ENCODE measurements around the gene CALCOCO1. TPM values are rescaled to one million over a fixed set of nuclear protein-coding genes. Genes with fewer than 3 reads are reported as not detected.

CALCOCO1 gene
- total and polyA plus RNA-seq, 4 donors = 24.4 to 67.4 (median 43.2) TPM

GRCh38 chr12:53670308-53670707 is 56.9 kb downstream of the CALCOCO1 start:
- no peak overlapping the region for H3K9ac ChIP-seq (ENCODE audit: low read depth in 1 of 2, low read length in 2 of 2)
- 93% methylated on average over 7 of the region's 7 CpGs for WGBS
- H3K4me1 ChIP-seq (ENCODE audit: control insufficient read depth in 4 of 4, insufficient read depth in 4 of 4, low read length in 3 of 4) = peaks cover 0 to 7% (median 5%) of the 10 kb centered on the region in 4 donors

GRCh38 chr12:53667080-53667479 is 60.2 kb downstream of the CALCOCO1 start:
- WGBS = 97% methylated on average over 2 of the region's 2 CpGs
- peaks cover 11 to 52% (median 48%) of the 10 kb centered on the region in 4 donors for H3K36me3 ChIP-seq (ENCODE audit: control insufficient read depth in 4 of 4, insufficient read depth in 3 of 4, low read depth in 1 of 4, low read length in 3 of 4)
- H3K27ac ChIP-seq (ENCODE audit: low read depth in 1 of 2, low read length in 2 of 2) = no peak overlapping the region
- no peak overlapping the region for H3K9ac ChIP-seq (ENCODE audit: low read depth in 1 of 2, low read length in 2 of 2)
- H3K4me1 ChIP-seq (ENCODE audit: control insufficient read depth in 4 of 4, insufficient read depth in 4 of 4, low read length in 3 of 4) = no peaks in the 10 kb centered on the region
- no peaks in the 10 kb centered on the region for H3K27me3 ChIP-seq (ENCODE audit: control insufficient read depth in 4 of 4, insufficient read depth in 4 of 4, low read length in 3 of 4)
- no peaks in the 10 kb centered on the region for H3K9me3 ChIP-seq (ENCODE audit: control insufficient read depth in 4 of 4, low read length in 3 of 4)
- H3K4me3 ChIP-seq (ENCODE audit: low read depth in 1 of 3, low read length in 3 of 3) = no peak overlapping the region
- no peak for DNase-seq (ENCODE audit: low spot score)
- TF ChIP-seq ATF3 (IDR thresholded peaks at IDR 0.05) (no peak), GABPA (IDR thresholded peaks at IDR 0.05 in 1 of 2, conservative IDR thresholded peaks at IDR 0.05 in 1 of 2) (no peak), HNF4A (conservative IDR thresholded peaks at IDR 0.05) (no peak), YY1 (IDR thresholded peaks at IDR 0.05) (no peak), JUND (IDR thresholded peaks at IDR 0.05) (no peak), NR2F2 (IDR thresholded peaks at IDR 0.05) (no peak), FOXA2 (IDR thresholded peaks at IDR 0.05) (no peak), RAD21 (IDR thresholded peaks at IDR 0.05) (no peak), TAF1 (conservative IDR thresholded peaks at IDR 0.05) (no peak), RXRA (IDR thresholded peaks at IDR 0.05) (no peak), SP1 (IDR thresholded peaks at IDR 0.05) (no peak), EGR1 (IDR thresholded peaks at IDR 0.05; ENCODE audit: low read depth in 2 of 2) (no peak), FOXA1 (IDR thresholded peaks at IDR 0.05) (no peak)
- TF ChIP-seq, protein P1, sequence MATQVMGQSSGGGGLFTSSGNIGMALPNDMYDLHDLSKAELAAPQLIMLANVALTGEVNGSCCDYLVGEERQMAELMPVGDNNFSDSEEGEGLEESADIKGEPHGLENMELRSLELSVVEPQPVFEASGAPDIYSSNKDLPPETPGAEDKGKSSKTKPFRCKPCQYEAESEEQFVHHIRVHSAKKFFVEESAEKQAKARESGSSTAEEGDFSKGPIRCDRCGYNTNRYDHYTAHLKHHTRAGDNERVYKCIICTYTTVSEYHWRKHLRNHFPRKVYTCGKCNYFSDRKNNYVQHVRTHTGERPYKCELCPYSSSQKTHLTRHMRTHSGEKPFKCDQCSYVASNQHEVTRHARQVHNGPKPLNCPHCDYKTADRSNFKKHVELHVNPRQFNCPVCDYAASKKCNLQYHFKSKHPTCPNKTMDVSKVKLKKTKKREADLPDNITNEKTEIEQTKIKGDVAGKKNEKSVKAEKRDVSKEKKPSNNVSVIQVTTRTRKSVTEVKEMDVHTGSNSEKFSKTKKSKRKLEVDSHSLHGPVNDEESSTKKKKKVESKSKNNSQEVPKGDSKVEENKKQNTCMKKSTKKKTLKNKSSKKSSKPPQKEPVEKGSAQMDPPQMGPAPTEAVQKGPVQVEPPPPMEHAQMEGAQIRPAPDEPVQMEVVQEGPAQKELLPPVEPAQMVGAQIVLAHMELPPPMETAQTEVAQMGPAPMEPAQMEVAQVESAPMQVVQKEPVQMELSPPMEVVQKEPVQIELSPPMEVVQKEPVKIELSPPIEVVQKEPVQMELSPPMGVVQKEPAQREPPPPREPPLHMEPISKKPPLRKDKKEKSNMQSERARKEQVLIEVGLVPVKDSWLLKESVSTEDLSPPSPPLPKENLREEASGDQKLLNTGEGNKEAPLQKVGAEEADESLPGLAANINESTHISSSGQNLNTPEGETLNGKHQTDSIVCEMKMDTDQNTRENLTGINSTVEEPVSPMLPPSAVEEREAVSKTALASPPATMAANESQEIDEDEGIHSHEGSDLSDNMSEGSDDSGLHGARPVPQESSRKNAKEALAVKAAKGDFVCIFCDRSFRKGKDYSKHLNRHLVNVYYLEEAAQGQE (IDR thresholded peaks at IDR 0.05) = no peak
- TF ChIP-seq, protein P2, sequence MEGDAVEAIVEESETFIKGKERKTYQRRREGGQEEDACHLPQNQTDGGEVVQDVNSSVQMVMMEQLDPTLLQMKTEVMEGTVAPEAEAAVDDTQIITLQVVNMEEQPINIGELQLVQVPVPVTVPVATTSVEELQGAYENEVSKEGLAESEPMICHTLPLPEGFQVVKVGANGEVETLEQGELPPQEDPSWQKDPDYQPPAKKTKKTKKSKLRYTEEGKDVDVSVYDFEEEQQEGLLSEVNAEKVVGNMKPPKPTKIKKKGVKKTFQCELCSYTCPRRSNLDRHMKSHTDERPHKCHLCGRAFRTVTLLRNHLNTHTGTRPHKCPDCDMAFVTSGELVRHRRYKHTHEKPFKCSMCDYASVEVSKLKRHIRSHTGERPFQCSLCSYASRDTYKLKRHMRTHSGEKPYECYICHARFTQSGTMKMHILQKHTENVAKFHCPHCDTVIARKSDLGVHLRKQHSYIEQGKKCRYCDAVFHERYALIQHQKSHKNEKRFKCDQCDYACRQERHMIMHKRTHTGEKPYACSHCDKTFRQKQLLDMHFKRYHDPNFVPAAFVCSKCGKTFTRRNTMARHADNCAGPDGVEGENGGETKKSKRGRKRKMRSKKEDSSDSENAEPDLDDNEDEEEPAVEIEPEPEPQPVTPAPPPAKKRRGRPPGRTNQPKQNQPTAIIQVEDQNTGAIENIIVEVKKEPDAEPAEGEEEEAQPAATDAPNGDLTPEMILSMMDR (IDR thresholded peaks at IDR 0.05; ENCODE audit: low read depth, low read length, missing input control) = no peak
- TF ChIP-seq, protein P3, sequence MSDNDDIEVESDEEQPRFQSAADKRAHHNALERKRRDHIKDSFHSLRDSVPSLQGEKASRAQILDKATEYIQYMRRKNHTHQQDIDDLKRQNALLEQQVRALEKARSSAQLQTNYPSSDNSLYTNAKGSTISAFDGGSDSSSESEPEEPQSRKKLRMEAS (IDR thresholded peaks at IDR 0.05) = no peak

More at GRCh38 chr12:53670308-53670707, 56.9 kb downstream of the CALCOCO1 start:
- TF ChIP-seq, protein P2 (IDR thresholded peaks at IDR 0.05; ENCODE audit: low read depth, low read length, missing input control) = no peak
- TF ChIP-seq ATF3 (IDR thresholded peaks at IDR 0.05) (no peak), RXRA (IDR thresholded peaks at IDR 0.05) (no peak), HNF4G (IDR thresholded peaks at IDR 0.05) (no peak)
- no peak for DNase-seq (ENCODE audit: low spot score)
- no peaks in the 10 kb centered on the region for H3K9me3 ChIP-seq (ENCODE audit: control insufficient read depth in 4 of 4, low read length in 3 of 4)
- H3K4me3 ChIP-seq (ENCODE audit: low read depth in 1 of 3, low read length in 3 of 3) = no peak overlapping the region
- no peak overlapping the region for H3K27ac ChIP-seq (ENCODE audit: low read depth in 1 of 2, low read length in 2 of 2)
- H3K36me3 ChIP-seq (ENCODE audit: control insufficient read depth in 4 of 4, insufficient read depth in 3 of 4, low read depth in 1 of 4, low read length in 3 of 4) = peaks cover 9 to 41% (median 37%) of the 10 kb centered on the region in 4 donors
- H3K27me3 ChIP-seq (ENCODE audit: control insufficient read depth in 4 of 4, insufficient read depth in 4 of 4, low read length in 3 of 4) = no peaks in the 10 kb centered on the region
